Midbrain (tissue), 1 donor: ENCODE results near the gene ASTL.

Experiments
- DNase-seq: peaks from one replicate; lab custom pipeline; 2025; lab: John Stamatoyannopoulos, UW

Gene ASTL

DNA sequence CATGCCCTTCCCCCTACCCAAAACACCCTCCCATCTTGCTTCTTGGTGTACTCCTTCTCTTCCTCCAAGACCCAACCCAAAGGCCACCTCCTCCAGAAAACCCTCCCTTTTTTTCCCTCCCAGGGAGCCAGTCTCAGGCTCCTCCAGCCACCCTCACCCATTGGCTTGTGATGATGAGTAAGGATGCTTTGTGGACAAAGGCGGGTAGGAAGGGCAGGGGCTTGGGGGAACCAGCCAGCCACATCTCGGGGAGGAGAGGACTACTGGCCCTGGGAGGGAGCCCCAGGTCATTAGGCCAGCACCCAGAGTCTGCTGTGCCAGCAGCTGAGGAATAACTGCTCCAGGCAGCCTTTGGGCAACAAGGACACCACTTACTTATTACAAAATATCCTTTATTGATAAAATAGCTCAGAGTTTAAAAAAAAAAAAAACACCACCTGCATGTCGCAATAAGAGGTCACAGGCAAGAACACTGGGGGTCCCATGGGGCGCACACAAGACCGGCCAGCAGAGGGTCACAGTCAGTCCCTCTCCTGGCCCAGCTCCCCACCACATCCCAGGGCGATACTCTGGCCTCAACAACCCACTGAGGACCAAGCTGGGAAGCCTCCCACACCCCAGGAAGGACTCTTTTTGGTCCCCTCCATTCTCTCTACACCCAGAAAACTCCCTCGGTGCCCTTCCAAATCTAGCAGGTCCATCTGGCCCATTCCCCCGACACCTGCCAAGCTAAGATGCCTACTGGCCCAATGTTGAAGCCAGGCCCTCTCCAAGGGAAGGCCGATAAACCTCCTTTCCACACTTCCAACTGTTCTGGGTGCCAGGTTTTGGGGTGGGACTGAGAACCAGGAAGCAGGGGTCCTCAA, 25.6 kb downstream of the ASTL start:
- DNase-seq, result no peak

DNA sequence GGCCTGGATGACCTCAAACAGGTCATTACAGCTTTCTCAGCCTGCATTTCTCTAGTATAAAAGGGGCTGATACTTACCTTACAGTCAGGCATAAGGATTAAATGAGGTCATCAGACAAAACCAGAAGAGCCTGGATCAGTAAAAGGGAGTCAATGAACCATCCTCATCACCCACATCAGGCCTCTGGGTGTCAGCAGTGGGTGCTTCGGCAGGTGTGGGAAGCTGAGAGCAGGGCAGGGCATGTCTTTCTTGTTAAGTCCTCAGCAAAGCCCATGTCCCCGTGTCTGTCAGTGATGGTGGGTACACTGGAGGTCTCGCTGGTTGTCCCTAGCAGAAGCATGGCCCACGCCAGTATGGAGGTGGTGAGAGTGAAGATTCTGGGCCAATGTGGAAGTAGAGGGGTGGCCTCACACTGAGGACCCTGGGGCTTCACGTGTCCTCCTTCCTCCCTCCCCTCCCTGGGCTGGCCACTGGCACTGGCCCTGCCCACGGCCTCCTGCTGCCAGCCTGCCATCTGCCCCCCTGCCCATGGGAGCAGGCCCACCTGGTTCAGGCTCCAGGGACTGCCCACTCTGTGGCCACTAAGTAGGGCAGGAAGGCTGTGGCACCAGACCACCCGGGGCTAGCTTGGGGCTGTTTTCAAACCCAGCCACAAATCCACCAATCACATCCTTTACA, 26.3 kb downstream of the ASTL start:
- DNase-seq, result no peak

DNA sequence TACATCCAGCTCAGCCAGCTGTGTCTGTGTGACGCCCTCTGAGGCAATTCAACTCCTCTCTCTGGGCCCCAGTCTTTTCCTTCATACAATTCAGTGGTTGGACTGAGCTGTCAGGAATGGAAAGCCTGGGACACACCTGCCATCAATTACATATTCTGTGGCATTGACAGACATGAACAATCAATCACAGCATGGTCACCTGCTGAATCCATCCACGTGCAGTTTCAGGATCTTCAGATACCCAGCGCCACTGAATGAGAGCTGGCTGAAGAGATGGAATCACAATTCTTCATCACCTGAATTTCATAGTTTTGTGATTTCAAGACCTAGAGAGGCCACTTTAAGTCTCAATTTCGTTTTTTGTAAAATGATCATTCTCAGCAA, 27.1 kb downstream of the ASTL start:
- no peak for DNase-seq

GRCh38 chr2:96110621-96111256, 27.6 kb downstream of the ASTL start:
- no peak for DNase-seq

DNA sequence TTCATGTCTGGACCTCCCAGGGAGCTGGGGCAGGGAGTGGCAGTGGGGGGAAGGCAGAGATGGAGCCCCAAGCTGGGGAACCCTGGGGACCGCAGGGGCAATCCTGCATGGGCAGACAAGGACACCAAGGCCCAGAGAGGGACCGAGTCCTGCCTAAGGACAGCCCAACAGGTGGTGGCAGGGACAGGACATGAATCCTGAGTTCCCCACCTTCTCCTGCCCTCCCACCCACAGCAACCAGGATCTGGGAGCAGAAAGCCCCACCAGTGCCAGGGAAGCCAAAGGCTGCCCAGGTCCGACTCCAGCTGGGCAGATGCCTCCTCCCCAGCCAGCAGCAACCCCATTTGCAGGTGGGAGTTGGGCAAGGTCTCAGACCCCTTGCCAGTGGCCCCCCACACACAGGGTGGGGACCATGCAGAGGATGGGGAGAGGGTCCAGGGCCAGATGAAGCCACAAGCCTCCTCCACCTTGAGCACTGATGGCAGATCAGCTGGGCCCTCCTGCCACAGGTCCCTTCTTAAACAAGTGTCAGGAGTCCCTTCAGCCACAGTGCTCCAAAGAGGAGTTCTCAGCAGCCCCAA, 28.3 kb downstream of the ASTL start:
- DNase-seq, result no peak

- no peak for DNase-seq
Observed at GRCh38 chr2:96109361-96109680, 29.0 kb downstream of the ASTL start.

DNA sequence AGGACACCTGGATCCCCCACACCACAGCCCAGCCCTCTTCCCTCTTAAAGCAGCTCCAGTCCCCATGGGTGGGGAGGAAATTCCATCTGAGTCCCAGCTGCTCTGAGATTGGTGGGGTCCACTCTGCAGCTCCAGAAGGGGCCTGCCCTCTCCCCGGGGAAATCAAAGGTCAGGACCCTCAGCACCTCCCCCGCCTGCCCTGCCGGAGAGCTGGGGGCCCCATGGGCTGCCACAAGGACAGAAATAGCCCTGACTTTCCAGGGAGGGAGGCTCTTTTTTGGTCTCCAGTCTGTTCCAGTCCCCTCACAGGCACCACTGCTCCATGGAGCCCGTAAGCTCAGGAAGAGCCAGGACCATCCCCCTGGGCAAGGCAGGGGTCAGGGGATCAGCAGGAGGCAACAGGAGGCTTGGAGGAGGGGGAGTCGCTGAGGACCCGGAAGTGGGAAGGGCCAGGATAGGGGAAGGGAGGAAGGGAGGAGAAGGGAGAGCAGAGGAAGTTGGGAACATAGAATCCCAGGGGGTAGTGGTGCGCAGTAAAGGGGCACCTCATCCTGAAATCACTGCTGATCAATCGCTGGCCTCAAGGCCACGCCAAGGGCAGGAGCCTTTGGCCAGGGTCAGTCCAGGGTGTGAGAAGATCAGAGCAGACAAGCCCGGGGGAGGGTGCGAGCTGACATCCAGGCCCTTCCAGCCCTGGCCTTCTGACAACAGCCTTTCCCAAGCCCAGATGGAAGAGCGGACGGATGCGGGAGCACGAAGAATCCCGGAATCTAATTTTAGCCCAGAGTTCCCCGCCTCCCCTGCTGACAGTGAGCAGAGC, 29.6 kb downstream of the ASTL start:
- no peak for DNase-seq

- no peak for DNase-seq
Observed at GRCh38 chr2:96108151-96108540, 30.2 kb downstream of the ASTL start.

GRCh38 chr2:96107708-96108065, 30.6 kb downstream of the ASTL start:
- no peak for DNase-seq

GRCh38 chr2:96106991-96107707, 31.2 kb downstream of the ASTL start:
- no peak for DNase-seq

DNA sequence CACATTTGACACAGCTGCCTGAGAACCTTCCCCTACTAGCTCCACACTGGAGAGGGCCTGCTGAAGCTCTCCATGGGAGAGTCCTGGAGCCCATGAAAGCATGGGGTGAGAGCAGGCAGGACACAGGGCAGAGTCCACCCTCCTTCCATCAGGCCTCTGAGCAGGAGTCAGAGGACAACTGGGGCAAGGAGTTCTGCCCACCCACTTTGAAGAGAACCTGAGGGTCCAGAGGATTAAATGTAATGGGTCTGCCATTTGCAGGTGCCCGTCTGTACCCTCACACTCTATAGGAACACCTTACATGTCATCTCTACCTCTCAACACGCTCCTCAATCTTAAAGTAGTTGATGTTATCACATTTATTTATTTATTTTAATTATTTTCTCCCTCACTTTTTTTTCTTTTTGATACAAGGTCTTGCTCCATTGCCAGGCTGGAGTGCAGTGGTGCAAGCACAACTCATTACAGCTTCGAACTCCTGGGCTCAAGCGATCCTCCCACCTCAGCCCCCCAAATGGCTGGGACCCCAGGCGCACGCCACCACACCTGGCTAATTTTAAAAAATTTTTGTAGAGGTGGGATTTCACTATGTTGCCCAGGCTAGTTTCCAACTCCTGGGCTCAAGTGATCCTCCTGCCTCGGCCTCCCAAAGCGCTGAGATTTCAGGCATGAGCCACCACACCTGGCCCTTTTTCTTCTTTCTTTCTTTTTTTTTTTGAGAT, 32.1 kb downstream of the ASTL start:
- DNase-seq, result no peak

- no peak for DNase-seq
Observed at GRCh38 chr2:96105152-96105915, 33.0 kb downstream of the ASTL start.

DNA sequence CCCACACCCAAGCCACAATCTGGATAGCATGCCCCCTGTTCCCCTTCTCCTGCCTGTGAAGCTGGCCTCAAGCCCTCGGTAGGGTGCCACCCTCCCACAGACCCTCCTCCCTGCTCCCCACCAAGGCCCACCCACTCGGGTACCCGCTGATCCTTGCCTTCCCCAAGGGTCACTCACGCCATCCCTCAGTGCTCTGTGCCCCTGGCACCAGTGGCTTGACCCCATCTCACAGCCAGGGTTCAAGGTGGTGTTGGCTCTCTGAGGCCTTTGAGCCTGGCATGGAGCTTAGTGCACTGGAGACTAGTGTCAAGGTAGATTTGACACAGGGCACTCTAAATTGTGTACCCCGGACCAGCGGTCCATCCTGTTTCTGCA, 33.8 kb downstream of the ASTL start:
- no peak for DNase-seq

GRCh38 chr2:96103761-96104486, 34.4 kb downstream of the ASTL start:
- no peak for DNase-seq

DNA sequence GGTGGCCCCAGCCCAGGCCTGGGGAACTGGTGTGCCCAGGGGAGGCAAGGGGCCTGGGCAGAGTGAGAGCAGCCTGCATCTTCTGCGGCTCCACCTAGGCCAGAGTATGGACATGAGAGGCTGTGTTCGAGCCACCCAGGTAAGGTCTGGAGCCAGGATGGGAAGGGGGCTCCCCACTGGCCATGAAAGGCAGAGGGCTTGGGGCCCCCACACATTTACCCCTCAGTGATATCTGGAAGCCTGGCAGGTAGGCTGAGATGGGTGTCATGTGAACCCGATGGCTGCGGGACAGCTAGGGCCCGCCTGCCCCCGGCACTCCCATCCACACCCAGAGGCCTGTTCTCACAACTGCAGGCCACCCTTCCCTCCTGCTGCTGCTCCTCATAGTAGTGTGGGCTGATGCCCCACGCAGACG, 35.1 kb downstream of the ASTL start:
- no peak for DNase-seq

DNA sequence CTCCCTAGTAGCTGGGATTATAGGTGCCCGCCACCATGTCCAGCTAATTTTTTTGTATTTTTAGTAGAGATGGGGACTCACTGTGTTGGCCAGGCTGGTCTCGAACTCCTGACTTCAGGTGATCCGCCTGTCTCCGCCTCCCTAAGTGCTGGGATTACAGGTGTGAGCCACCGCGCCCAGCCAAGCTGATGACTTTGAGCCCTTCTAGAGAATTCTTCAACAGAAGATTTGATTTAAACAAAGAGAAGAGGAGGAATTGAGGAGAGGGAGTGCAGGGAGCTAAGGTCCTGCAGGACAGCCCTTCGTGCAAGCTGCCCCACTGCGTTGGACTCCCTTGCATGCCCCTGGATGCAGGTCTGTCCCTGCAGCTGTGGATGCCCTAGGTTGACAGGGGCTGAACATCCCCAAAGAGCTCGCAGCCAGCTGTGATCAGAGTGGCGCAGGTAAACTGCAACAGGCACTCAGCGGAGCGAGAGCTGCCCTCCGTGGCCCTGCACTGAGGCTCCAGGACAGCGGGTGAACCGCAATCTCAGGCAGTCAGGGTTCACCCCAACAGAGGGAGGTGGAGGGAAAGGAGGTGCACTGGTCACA, 35.6 kb downstream of the ASTL start:
- DNase-seq, result no peak

- DNase-seq, result no peak
Observed at GRCh38 chr2:96100893-96101304, 37.4 kb downstream of the ASTL start.

DNA sequence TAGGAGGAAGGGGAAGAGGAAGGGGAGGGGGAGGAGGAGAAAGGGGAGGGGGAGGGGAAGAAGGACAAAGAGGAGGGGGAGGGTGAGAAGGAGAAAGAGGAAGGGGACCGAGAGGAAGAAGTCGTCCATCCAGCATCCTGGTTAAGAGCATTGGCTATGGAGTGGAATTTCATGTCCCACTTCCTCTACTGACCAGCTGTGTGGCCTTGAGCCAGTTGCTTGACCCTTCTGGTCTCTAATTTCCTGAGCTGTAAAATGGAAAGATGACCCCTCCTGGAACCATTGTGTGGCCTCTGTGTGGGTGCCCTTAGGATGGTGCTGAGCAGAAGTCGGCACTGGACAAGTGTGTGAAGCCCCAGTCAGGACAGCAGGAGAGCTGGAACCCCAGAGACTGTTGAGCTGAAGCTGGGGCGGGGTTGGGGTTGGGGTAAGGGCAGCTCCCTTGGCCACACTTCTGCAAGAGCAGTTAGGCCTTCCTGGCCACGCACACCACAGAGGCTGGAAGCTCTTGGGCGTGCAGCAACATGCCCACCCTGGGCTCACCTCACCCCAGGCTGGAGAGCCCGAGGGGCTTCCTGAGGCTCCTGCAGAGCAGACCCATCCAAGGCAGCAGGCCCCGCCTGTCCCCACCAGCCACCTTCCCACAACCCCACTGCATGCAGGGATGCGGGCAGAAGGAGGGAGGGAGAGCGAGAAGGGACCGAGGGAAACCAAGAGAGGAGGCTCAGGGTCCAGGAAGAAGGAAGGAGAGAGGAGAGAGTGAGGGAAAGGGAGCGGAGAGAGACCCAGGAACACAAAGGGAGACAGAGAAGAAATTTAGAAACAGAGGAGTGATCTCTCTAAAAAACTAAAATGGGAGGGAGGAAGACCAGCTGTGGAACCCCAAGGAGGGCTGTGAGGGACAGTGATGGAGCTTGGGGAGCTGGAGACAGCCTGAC, 38.2 kb downstream of the ASTL start:
- DNase-seq, result no peak
